GM21786 (cell line): Measurements from ENCODE around the gene AMACR.

Experiments
- ATAC-seq: cut with Tn5 transposase; IDR thresholded peaks from one replicate; pipeline ENCODE4 v1.9.1; 2021; ENCODE audit not compliant: unreplicated experiment

The AMACR gene

GRCh38 chr5:34008802-34009201 lies 952 bp upstream of the AMACR start:
- ATAC-seq, result no peak

- ATAC-seq, result no peak
These were observed 639 bp downstream of the AMACR start for GRCh38 chr5:34007201-34007620.

- no peak for ATAC-seq
These were observed 2.2 kb downstream of the AMACR start for GRCh38 chr5:34005681-34006080.

GRCh38 chr5:34005211-34005610 lies 2.6 kb downstream of the AMACR start:
- ATAC-seq, result no peak

- ATAC-seq, result no peak
These were observed 3.9 kb downstream of the AMACR start for GRCh38 chr5:34003941-34004340.

- no peak for ATAC-seq
These were observed 5.1 kb downstream of the AMACR start for GRCh38 chr5:34002629-34003328.

- no peak for ATAC-seq
These were observed 6.5 kb downstream of the AMACR start for GRCh38 chr5:34001241-34001841.

GRCh38 chr5:33999978-34000377 lies 7.9 kb downstream of the AMACR start:
- ATAC-seq, result no peak

- peak; percentile 78 for ATAC-seq
These were observed 10.4 kb downstream of the AMACR start for GRCh38 chr5:33997331-33997983.

- no peak for ATAC-seq
These were observed 12.0 kb downstream of the AMACR start for GRCh38 chr5:33995865-33996264.

- no peak for ATAC-seq
These were observed 13.0 kb downstream of the AMACR start for GRCh38 chr5:33994845-33995244.

- ATAC-seq, result no peak
These were observed 15.0 kb downstream of the AMACR start for GRCh38 chr5:33992864-33993263.

- no peak for ATAC-seq
These were observed 22.4 kb downstream of the AMACR start for GRCh38 chr5:33985447-33985846.

- ATAC-seq, result no peak
These were observed 23.2 kb downstream of the AMACR start, which contains the start of gene SLC45A2 for GRCh38 chr5:33984671-33985124. TSS of gene SLC45A2 (minus strand) at chr5:33984693. CDS start at chr5:33984583, 110 bp downstream.

- no peak for ATAC-seq
These were observed 23.7 kb downstream of the AMACR start for GRCh38 chr5:33984178-33984577.

GRCh38 chr5:33981408-33982162 lies 26.3 kb downstream of the AMACR start:
- ATAC-seq, result no peak

- no peak for ATAC-seq
These were observed 27.8 kb downstream of the AMACR start for GRCh38 chr5:33980030-33980429.

- no peak for ATAC-seq
These were observed 29.5 kb downstream of the AMACR start for GRCh38 chr5:33978306-33978705.

GRCh38 chr5:33976307-33976706 lies 31.5 kb downstream of the AMACR start:
- no peak for ATAC-seq

- no peak for ATAC-seq
These were observed 32.0 kb downstream of the AMACR start for GRCh38 chr5:33975852-33976251.

GRCh38 chr5:33973271-33973670 lies 34.6 kb downstream of the AMACR start:
- peak; percentile 48 for ATAC-seq
